HepG2 (cell line): ENCODE data around the gene COMP. TPM values are rescaled to one million over a fixed set of nuclear protein-coding genes. Genes with fewer than 3 reads are reported as not detected.

Experiments used
- ATF5 ChIP-seq: sonication (generic); formaldehyde crosslinking; IDR thresholded peaks from 2 replicates; pipeline ENCODE4 v1.4.0; 2020; ENCODE audit warnings: mild to moderate bottlenecking, low read depth, missing genetic modification reagents
- CENPBD1 ChIP-seq: sonication (generic); formaldehyde crosslinking; IDR thresholded peaks from 2 replicates; pipeline ENCODE4 v1.8.0; 2022; ENCODE audit warnings: missing genetic modification reagents, low read depth, mild to moderate bottlenecking, borderline replicate concordance
- DDIT3 ChIP-seq: sonication (generic); formaldehyde crosslinking; IDR thresholded peaks from 2 replicates; pipeline ENCODE4 v1.4.0; 2020; ENCODE audit warnings: mild to moderate bottlenecking, missing genetic modification reagents
- EP300 ChIP-seq, 3 experiments: sonication (generic) in 1 of 3; formaldehyde crosslinking in 1 of 3; IDR thresholded peaks; 2 replicates each; pipeline versions ENCODE4 v1.5.1 to v1.6.1; 2011 to 2020; ENCODE audit warnings: low read depth in 2 of 3, low read length in 2 of 3, borderline replicate concordance in 1 of 3, improper control_type of control experiment in 1 of 3, mild to moderate bottlenecking in 1 of 3, missing genetic modification reagents in 1 of 3, moderate library complexity in 1 of 3
- HINFP ChIP-seq: sonication (generic); formaldehyde crosslinking; IDR thresholded peaks from 2 replicates; pipeline ENCODE4 v1.4.0; 2020; ENCODE audit warnings: low read depth, mild to moderate bottlenecking, missing genetic modification reagents
- HNRNPK ChIP-seq: fragments of 200-400 bp; formaldehyde crosslinking; IDR thresholded peaks from 2 replicates; pipeline ENCODE4 v1.6.1; 2018; ENCODE audit warnings: low read length, low read depth, moderate library complexity, mild to moderate bottlenecking; ENCODE audit not compliant: poor library complexity, severe bottlenecking
- MAFK ChIP-seq, 2 experiments: IDR thresholded peaks in 1 of 2; conservative IDR thresholded peaks in 1 of 2; 2 replicates each; pipeline ENCODE4 v1.6.1; 2011; ENCODE audit warnings: improper control_type of control experiment in 2 of 2, low read length in 2 of 2
- MXD1 ChIP-seq: sonication (generic); formaldehyde crosslinking; IDR thresholded peaks from 2 replicates; pipeline ENCODE4 v1.4.0; 2020; ENCODE audit warnings: mild to moderate bottlenecking, missing genetic modification reagents
- MXD3 ChIP-seq: IDR thresholded peaks from 2 replicates; pipeline ENCODE4 v1.6.1; 2016; ENCODE audit warnings: mild to moderate bottlenecking, missing biosample characterization, missing genetic modification reagents
- NCOA2 ChIP-seq: sonication (generic); formaldehyde crosslinking; IDR thresholded peaks from 2 replicates; pipeline ENCODE4 v1.8.0; 2022; ENCODE audit warnings: inconsistent platforms
- NFKBIZ ChIP-seq: IDR thresholded peaks from 2 replicates; pipeline ENCODE4 v1.6.1; 2018; ENCODE audit warnings: missing genetic modification reagents, missing compliant biosample characterization
- NFYB ChIP-seq: sonication (generic); formaldehyde crosslinking; IDR thresholded peaks from 2 replicates; pipeline ENCODE4 v1.4.0; 2020; ENCODE audit warnings: missing genetic modification reagents
- NFYC ChIP-seq: IDR thresholded peaks from 2 replicates; pipeline ENCODE4 v1.6.1; 2016; ENCODE audit warnings: missing genetic modification reagents, missing compliant biosample characterization
- SPEN ChIP-seq: sonication (generic); formaldehyde crosslinking; IDR thresholded peaks from 2 replicates; pipeline ENCODE4 v1.5.1; 2020; ENCODE audit warnings: low read depth, mild to moderate bottlenecking, missing genetic modification reagents
- SRF ChIP-seq: IDR thresholded peaks from 2 replicates; pipeline ENCODE4 v1.6.1; 2011; ENCODE audit warnings: mild to moderate bottlenecking, low read depth, low read length, moderate library complexity
- ZBTB38 ChIP-seq: sonication (generic); formaldehyde crosslinking; IDR thresholded peaks from 2 replicates; pipeline ENCODE4 v1.5.1; 2020; ENCODE audit warnings: mild to moderate bottlenecking, missing genetic modification reagents
- ZBTB46 ChIP-seq: sonication (generic); formaldehyde crosslinking; IDR thresholded peaks from 2 replicates; pipeline ENCODE4 v1.4.0; 2020; ENCODE audit warnings: mild to moderate bottlenecking, missing genetic modification reagents, borderline replicate concordance
- ZMYM3 ChIP-seq: sonication (generic); formaldehyde crosslinking; IDR thresholded peaks from 2 replicates; pipeline ENCODE4 v1.5.1; 2020; ENCODE audit warnings: mild to moderate bottlenecking, missing genetic modification reagents
- ZNF10 ChIP-seq: sonication (generic); formaldehyde crosslinking; IDR thresholded peaks from 2 replicates; pipeline ENCODE4 v1.4.0; 2020; ENCODE audit warnings: mild to moderate bottlenecking, low read depth, missing genetic modification reagents, borderline replicate concordance
- ZNF20 ChIP-seq: sonication (generic); formaldehyde crosslinking; IDR thresholded peaks from 2 replicates; pipeline ENCODE4 v1.4.0; 2020; ENCODE audit warnings: mild to moderate bottlenecking, moderate library complexity, missing genetic modification reagents
- polyA plus RNA-seq, 8 experiments: library from polyadenylated mRNA; depleted of rRNA in 3 of 8; stranded (reverse) in 7 of 8; unstranded in 1 of 8; fragments of >200 nt; fragmentation: Illumina TruSeq in 4 of 8; extraction: Trizol in 4 of 8; gene quantifications; 2 replicates each; pipeline versions ENCODE4 v1.2.1 to v1.2.3, GENCODE V29; 2011 to 2016; ENCODE audit warnings: low read depth in 4 of 8, missing spikeins in 1 of 8, mixed read lengths in 1 of 8; ENCODE audit not compliant: insufficient read depth in 1 of 8
- total RNA-seq, 5 experiments: library from RNA; depleted of rRNA; stranded (reverse); fragments of >200 nt; fragmentation: Illumina TruSeq; extraction: Trizol; gene quantifications; 2 replicates each; pipeline ENCODE4 v1.2.3, GENCODE V29; 2016; ENCODE audit warnings: low read depth in 1 of 5

Gene COMP
- total and polyA plus RNA-seq, 2 of the 13 experiments (the other 11 are each of a cell fraction or from before 2014, with no cell fraction given) = 0.04 to 0.13 TPM

GRCh38 chr19:18741124-18742121 lies 49.7 kb downstream of the COMP start (continued):
- TF ChIP-seq ZBTB38 (peak; percentile 25; the same call in 1 of the 2 replicates), ZNF20 (CRISPR knock-in tag) (no peak), SPEN (CRISPR knock-in tag) (peak; percentile 23), ZMYM3 (CRISPR knock-in tag) (no peak), NCOA2 (CRISPR knock-in tag) (no peak), EP300 (IDR thresholded peaks at IDR 0.05; ENCODE audit: low read depth in 2 of 2, low read length in 2 of 2) (0 out of 4 replicates have a peak, but pooled peaks of 1 of the 2 experiments have one; percentile 8), EP300 (CRISPR knock-in tag; IDR thresholded peaks at IDR 0.05; ENCODE audit: borderline replicate concordance) (no peak), DDIT3 (CRISPR knock-in tag) (no peak), NFKBIZ (no peak), HINFP (CRISPR knock-in tag) (no peak), ZBTB46 (CRISPR knock-in tag) (0 out of 2 replicates have a peak, but pooled peaks have one; percentile 53), MXD3 (CRISPR knock-in tag) (no peak), HNRNPK (no peak), SRF (no peak), ATF5 (CRISPR knock-in tag) (no peak), MAFK (conservative IDR thresholded peaks at IDR 0.05 in 1 of 2, IDR thresholded peaks at IDR 0.05 in 1 of 2; ENCODE audit: low read length in 2 of 2) (no peak), NFYB (CRISPR knock-in tag) (no peak), NFYC (no peak), CENPBD1 (CRISPR knock-in tag) (no peak), ZNF10 (CRISPR knock-in tag) (no peak), MXD1 (CRISPR knock-in tag) (0 out of 2 replicates have a peak, but pooled peaks have one; percentile 14)
